AG04449 (cell line): Measurements from ENCODE around the gene FGFBP2.
A peak's percentile ranks its signal among the peaks of the same experiment; 100 is the strongest.

Experiments used
- CTCF ChIA-PET: fragments of 350-600 bp; formaldehyde crosslinking; extraction: SDS; loops from one replicate; lab custom pipeline; 2021; ENCODE audit warnings: antibody characterized with exemption; lab: Yijun Ruan, JAX
- POLR2A ChIA-PET: fragments of 400-600, 350-600 bp; formaldehyde crosslinking; extraction: SDS; loops from one replicate; lab custom pipeline; 2020; ENCODE audit warnings: antibody characterized with exemption, inconsistent platforms; lab: Yijun Ruan, JAX
- DNase-seq: peaks from one replicate; pipeline ENCODE4 v3.0.0-alpha.2; 2010; ENCODE audit warnings: low read depth, low spot score
- H3K4me3 ChIP-seq: 2 replicates; pipeline ENCODE4 v1.5.1; 2011; ENCODE audit warnings: low read depth, mild to moderate bottlenecking, control low read depth, low read length
- CTCF ChIP-seq: IDR thresholded peaks from one replicate; pipeline ENCODE4 v1.5.1; 2011; ENCODE audit warnings: mild to moderate bottlenecking, moderate library complexity, low read length, control low read depth, inconsistent platforms; ENCODE audit not compliant: insufficient read depth; ENCODE audit errors: missing control alignments

FGFBP2 gene

GRCh38 chr4:15963001-15963451 is at the start of gene FGFBP2:
FGFBP2 (minus strand) TSS chr4:15963175; CDS start chr4:15963129, 46 bp downstream.
- DNase-seq: peak; percentile 5
- CTCF ChIA-PET: interaction anchor here (0.6 to 5.6 kb wide), 14 partner anchors 9 to 304 kb away, joined by 3 to 96 read pairs (median 7); partner anchors contain the start of gene FGFBP1

GRCh38 chr4:16011173-16011572 is 48.2 kb upstream of the FGFBP2 start:
- TF ChIP-seq CTCF: no peak
- ChIA-PET POLR2A (no interaction called here), CTCF (interaction anchor here (1.0 to 1.4 kb wide), 2 partner anchors 10 to 206 kb away, joined by 4 read pairs; no protein-coding TSS in a partner anchor)
- no peak overlapping the region for H3K4me3 ChIP-seq
- DNase-seq: no peak

More at GRCh38 chr4:15963001-15963451, at the start of gene FGFBP2:
- H3K4me3 ChIP-seq: no peak within 1 kb of the TSS
- POLR2A ChIA-PET: no interaction called here
- peak; percentile 79 for TF ChIP-seq CTCF

GRCh38 chr4:16009153-16009552 is 46.2 kb upstream of the FGFBP2 start:
- no peak overlapping the region for H3K4me3 ChIP-seq
- POLR2A ChIA-PET: no interaction called here
- DNase-seq: no peak
- CTCF ChIA-PET: interaction anchor here (1.7 kb wide), 1 partner anchor 8 kb away, joined by 3 read pairs; no protein-coding TSS in a partner anchor
- no peak for TF ChIP-seq CTCF

GRCh38 chr4:16007471-16008095 is 44.6 kb upstream of the FGFBP2 start:
- H3K4me3 ChIP-seq: no peak overlapping the region
- POLR2A ChIA-PET: no interaction called here
- CTCF ChIA-PET: interaction anchor here (0.7 to 2.3 kb wide), 9 partner anchors 9 to 1340 kb away, joined by 3 to 15 read pairs (median 3); no protein-coding TSS in a partner anchor
- DNase-seq: no peak
- TF ChIP-seq CTCF: no peak

GRCh38 chr4:16006771-16007446 is 43.9 kb upstream of the FGFBP2 start:
- peak; percentile 24 for DNase-seq
- ChIA-PET CTCF (interaction anchor here (1.3 to 2.3 kb wide), 5 partner anchors 9 to 527 kb away, joined by 3 to 15 read pairs (median 7); no protein-coding TSS in a partner anchor), POLR2A (no interaction called here)
- no peak overlapping the region for H3K4me3 ChIP-seq
- no peak for TF ChIP-seq CTCF

GRCh38 chr4:16005676-16006075 is 42.7 kb upstream of the FGFBP2 start:
- CTCF ChIA-PET: interaction anchor here (0.9 to 7.1 kb wide), 8 partner anchors 9 to 526 kb away, joined by 3 to 96 read pairs (median 4); partner anchors contain the start of gene FGFBP2
- no peak for TF ChIP-seq CTCF
- no peak for DNase-seq
- no peak overlapping the region for H3K4me3 ChIP-seq
- POLR2A ChIA-PET: no interaction called here
